GM19397 (cell line): ENCODE measurements around the gene RBMS3.
"Not testable (repeated sequence)": the region's sequence is repeated elsewhere in the genome, so short reads cannot be mapped to it uniquely, and the experiment has no call there.

Experiments
- ATAC-seq: cut with Tn5 transposase; IDR thresholded peaks from one replicate; pipeline ENCODE4 v1.9.1; 2021; ENCODE audit warnings: mild to moderate bottlenecking, moderate library complexity; ENCODE audit not compliant: unreplicated experiment

Gene RBMS3

GRCh38 chr3:29280404-29281093 lies at the start of gene RBMS3:
Gene RBMS3 (plus strand): TSS chr3:29281071.
- ATAC-seq, result peak; percentile 29

GRCh38 chr3:29233126-29233525 lies 47.7 kb upstream of the RBMS3 start:
- not testable (repeated sequence) for ATAC-seq

GRCh38 chr3:29236146-29236840 lies 44.6 kb upstream of the RBMS3 start:
- no peak for ATAC-seq

GRCh38 chr3:29239376-29239775 lies 41.5 kb upstream of the RBMS3 start:
- ATAC-seq, result no peak

GRCh38 chr3:29240248-29240647 lies 40.6 kb upstream of the RBMS3 start:
- no peak for ATAC-seq

GRCh38 chr3:29240887-29241286 lies 40.0 kb upstream of the RBMS3 start:
- ATAC-seq, result no peak

GRCh38 chr3:29241855-29242254 lies 39.0 kb upstream of the RBMS3 start:
- no peak for ATAC-seq

- no peak for ATAC-seq
Measured at GRCh38 chr3:29242296-29242695, 38.6 kb upstream of the RBMS3 start.

- no peak for ATAC-seq
Measured at GRCh38 chr3:29245441-29245840, 35.4 kb upstream of the RBMS3 start.

GRCh38 chr3:29247088-29247745 lies 33.7 kb upstream of the RBMS3 start:
- no peak for ATAC-seq

- no peak for ATAC-seq
Measured at GRCh38 chr3:29249829-29250345, 31.0 kb upstream of the RBMS3 start.

- ATAC-seq, result no peak
Measured at GRCh38 chr3:29255854-29256696, 24.8 kb upstream of the RBMS3 start.

- no peak for ATAC-seq
Measured at GRCh38 chr3:29258161-29258560, 22.7 kb upstream of the RBMS3 start.

GRCh38 chr3:29261119-29261518 lies 19.8 kb upstream of the RBMS3 start:
- no peak for ATAC-seq

- no peak for ATAC-seq
Measured at GRCh38 chr3:29263476-29263875, 17.4 kb upstream of the RBMS3 start.

- no peak for ATAC-seq
Measured at GRCh38 chr3:29265509-29266072, 15.3 kb upstream of the RBMS3 start.

GRCh38 chr3:29267226-29267625 lies 13.6 kb upstream of the RBMS3 start:
- no peak for ATAC-seq

- no peak for ATAC-seq
Measured at GRCh38 chr3:29268651-29269050, 12.2 kb upstream of the RBMS3 start.

- no peak for ATAC-seq
Measured at GRCh38 chr3:29270752-29271151, 10.1 kb upstream of the RBMS3 start.

- no peak for ATAC-seq
Measured at GRCh38 chr3:29271475-29271874, 9.4 kb upstream of the RBMS3 start.

- no peak for ATAC-seq
Measured at GRCh38 chr3:29274667-29275066, 6.2 kb upstream of the RBMS3 start.
